LHCN-M2 (cell line): ENCODE measurements around the gene ZDHHC11. TPM values are rescaled to one million over a fixed set of nuclear protein-coding genes. Genes with fewer than 3 reads are reported as not detected.
"Not testable (repeated sequence)": the region's sequence is repeated elsewhere in the genome, so short reads cannot be mapped to it uniquely, and the experiment has no call there.

Source experiments
- DNase-seq: peaks from one replicate; pipeline ENCODE4 v3.0.0-alpha.2; 2012; ENCODE audit warnings: low read depth
- total RNA-seq: library from RNA; depleted of rRNA; stranded (reverse); fragments of >200 nt; gene quantifications from 2 replicates; pipeline ENCODE4 v1.2.3, GENCODE V29; 2014

ZDHHC11 gene
- total RNA-seq, 1 experiment from 2014 or later, result 0.17 TPM

DNA sequence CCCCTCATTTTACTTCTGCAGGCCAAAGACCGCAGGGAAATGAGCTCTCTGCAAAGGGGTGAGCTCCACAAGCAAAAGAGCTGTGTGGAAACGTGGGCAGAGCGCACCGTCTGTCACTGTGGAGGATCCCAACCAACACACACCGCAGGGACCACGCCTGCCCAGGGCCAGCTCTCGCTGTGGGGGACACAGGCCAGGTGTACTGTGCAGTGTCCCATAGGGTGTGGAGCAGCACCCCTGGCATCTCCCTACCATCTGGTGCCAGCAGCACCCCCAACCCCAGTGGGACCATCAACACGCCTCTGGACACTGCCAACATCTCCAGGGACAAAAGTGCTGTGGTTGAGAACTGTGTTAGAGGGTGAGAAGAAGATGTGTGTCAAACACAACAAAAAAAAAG lies 27.9 kb upstream of the ZDHHC11 start:
- not testable (repeated sequence) for DNase-seq

- no peak for DNase-seq
Measured at GRCh38 chr5:878125-878524, 27.3 kb upstream of the ZDHHC11 start.

GRCh38 chr5:876398-877365 lies 25.9 kb upstream of the ZDHHC11 start:
- no peak for DNase-seq

DNA sequence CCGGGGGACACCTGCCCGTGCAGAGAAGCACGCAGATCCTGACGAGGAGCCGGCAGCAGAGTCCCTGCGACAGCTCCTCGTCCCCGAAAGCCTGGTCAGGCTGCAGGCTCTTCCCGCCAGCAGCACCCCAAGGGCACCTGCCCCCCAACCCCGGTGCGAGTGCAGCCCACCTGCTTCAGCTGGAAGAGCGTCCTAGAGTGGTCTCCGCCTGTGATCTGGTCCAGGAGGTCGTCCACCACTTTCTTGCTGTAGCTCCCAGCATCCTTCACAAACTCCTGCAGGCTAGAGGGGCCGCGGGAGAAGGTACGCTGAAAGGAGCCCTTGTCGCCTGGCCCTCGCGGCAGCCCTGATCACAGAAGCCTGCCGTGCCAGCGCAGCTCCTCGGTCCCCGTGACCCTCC lies 25.1 kb upstream of the ZDHHC11 start:
- no peak for DNase-seq

GRCh38 chr5:873328-873727 lies 22.5 kb upstream of the ZDHHC11 start:
- DNase-seq, result no peak

DNA sequence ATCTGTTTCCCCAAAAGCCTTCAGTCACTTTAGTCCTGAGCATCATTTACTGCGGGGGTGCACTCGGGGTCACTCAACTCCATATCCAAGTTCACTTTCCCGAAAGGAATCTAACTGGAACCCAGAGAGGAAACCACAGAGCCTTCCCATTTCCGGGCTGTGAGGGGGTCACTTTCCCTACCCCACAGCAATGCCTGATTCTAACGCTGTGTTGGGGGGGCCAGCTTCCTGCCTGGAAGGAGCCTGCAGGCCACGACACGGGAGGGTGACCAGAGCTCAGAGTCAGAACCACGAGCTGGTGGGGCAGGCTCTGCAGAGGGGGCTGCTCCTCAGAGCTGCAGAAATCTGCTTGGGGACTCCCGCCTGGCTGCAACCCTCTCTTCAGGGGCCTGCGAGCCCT lies 21.5 kb upstream of the ZDHHC11 start:
- no peak for DNase-seq

- no peak for DNase-seq
Measured at GRCh38 chr5:871596-872298, 21.0 kb upstream of the ZDHHC11 start.

- no peak for DNase-seq
Measured at GRCh38 chr5:870956-871355, 20.2 kb upstream of the ZDHHC11 start.

DNA sequence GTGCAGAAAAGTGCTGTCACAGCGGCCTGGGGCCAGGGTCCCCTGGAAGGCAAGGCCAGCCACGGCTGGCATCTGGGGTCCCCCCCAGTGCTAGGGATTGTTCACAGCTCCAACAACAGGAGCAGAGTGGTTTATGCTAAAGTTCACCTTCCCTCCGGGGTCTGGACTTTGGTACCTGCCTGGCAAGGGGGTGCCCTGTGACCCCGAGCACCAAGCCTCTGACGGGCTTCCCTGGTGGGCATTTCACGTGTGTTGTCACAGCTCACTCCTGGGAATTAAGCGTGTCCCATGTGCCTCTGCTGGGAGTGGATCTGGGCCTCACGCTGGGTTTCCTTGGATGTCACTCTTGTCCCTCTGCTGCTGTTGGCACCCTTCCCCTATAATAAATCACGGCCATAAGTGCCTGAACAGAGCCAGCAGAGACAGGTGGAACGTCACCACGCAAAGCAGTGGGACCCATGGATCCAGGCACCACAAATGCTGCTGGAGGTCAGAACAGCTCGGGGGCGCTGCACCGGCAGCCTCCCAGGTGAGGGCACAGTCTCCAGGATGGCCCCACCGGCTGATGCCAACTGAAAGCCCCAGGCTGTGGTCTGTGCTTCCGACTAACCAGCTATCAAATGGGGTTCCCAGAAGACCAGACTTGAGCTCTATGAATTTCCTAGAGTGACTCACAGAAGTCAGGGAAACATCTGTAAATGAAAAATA lies 17.8 kb upstream of the ZDHHC11 start:
- no peak for DNase-seq

- no peak for DNase-seq
Measured at GRCh38 chr5:867300-867870, 16.6 kb upstream of the ZDHHC11 start.

DNA sequence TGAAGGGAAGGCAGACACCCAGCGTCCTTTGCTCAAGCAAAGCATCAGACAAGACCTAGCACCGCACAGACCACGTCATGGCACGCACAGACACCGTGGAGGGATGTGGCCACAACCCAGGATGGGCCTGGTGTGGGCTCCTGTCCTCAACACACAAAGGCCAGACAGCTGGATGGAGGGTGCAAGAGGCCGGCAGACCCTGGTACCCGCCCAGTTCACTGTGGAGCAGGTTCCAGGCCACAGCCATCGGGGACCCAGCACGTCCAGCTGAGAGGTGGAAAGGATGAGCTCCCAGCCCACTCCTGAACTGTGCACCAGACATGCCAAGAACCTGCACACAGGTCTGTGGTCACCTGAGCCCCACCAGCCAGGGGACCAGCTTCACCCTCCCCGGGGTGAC lies 15.0 kb upstream of the ZDHHC11 start:
- DNase-seq, result no peak

- DNase-seq, result no peak
Measured at GRCh38 chr5:865168-865521, 14.4 kb upstream of the ZDHHC11 start.

GRCh38 chr5:864492-865167 lies 13.8 kb upstream of the ZDHHC11 start:
- no peak for DNase-seq

DNA sequence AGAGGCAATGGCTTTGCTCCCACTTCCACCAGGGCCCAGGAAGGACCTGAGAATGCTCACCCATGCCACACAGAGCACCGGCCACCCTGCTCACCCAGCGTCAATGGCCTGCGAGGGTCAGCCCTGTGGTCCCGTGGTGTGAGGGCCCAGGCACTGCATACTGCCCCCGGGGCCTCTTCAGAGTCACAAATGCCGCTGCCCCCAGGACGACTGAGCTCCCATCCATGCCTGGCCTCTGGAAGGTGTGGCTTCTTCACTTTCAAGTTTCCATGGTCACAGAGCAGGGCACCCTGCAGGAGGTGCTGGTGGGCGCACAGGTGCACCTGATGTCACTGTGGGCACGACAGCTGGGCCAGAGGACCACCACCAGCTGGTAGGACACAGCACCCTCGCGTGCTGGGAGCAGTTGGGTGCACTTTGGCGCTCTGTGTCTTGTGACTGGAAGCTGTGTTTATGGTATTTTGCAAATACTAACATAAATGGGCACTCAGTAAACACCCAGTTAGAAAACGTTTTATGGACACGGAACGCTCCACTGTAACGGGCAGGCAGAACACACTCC lies 12.5 kb upstream of the ZDHHC11 start:
- DNase-seq, result no peak

DNA sequence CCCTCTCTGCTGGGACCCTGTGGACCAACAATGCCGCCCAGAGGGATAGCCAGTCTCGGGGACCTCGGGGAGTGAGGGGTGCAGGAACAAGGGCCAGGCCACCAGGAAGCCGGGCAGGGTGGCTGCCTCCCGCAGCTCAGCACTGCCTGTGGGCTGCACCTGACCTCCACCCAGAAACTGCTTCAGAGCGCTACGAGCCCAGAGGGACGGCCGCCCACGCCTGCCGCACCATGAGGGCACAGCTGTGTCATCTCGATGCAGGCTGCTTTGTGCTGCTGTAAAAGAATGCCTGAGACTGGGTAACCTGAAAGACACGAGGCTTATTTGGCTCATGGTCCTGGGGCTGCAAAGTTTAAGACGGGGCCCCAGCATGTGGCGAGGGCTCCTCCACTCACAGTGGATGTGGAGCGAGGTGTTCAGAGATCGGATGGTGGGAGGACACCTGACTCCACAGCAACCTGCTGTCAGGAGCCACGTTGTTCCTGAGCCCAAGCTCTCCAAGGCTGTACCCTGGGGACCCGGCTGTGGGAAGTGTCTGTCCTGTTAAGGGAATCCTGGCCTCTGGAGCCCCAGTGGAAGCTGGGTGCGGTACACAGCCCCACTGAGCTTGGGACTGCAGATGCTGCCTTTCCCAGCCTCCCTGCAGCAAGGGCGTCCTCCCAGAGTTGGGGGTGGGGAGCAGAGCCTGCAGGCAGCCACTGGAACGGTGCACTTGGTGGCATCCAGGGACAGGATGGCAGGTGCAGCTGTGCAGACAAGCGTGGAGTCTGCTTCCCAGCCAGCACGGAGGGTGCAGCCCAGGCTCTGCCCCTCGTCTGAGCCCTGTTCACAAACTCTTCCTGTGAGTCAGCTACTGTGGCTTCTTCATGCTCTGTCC lies 11.8 kb upstream of the ZDHHC11 start:
- no peak for DNase-seq

GRCh38 chr5:861442-862366 lies 10.9 kb upstream of the ZDHHC11 start:
- DNase-seq, result no peak

DNA sequence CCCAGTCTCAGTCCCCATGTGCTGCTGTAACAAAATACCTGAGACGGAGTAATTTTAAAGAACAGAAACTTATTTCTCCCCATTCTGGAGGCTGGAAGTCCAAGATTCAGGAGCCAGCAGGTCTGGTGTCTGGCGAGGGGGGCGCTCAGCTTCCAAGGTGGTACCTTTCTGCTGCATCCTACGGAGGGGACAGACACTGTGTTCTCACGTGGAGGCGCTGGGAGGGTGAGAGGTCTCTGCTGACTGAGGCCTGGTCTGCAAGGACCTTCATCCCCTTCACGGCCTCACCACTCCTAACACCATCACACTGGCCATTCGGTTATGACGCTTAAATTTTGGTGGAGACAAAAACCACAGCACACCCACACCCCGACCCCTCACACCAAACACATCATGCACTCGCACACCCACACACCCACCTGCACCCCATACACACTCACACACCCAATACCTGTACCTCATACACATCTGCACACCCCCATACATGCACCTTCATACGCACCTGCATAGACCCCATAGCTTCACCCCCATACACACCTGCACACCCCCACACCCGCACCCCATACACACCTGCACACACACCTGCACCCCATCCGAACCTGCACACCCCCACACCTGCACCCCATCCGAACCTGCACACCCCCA lies 9.8 kb upstream of the ZDHHC11 start:
- no peak for DNase-seq

- DNase-seq, result no peak
Measured at GRCh38 chr5:859798-860296, 9.1 kb upstream of the ZDHHC11 start.
